ENCODE measurements around the gene MTF2.

- TF ChIP-seq CTCF (conservative IDR thresholded peaks at IDR 0.05; ENCODE audit: low read depth in 2 of 2) (no peak), JUNB (IDR thresholded peaks at IDR 0.05; ENCODE audit: unreplicated experiment) (no peak), EZH2 (IDR thresholded peaks at IDR 0.05; ENCODE audit: low read depth, unreplicated experiment) (no peak), POLR2AphosphoS5 (IDR thresholded peaks at IDR 0.05; ENCODE audit: low read depth) (no peak), EZH2phosphoT487 (IDR thresholded peaks at IDR 0.05; ENCODE audit: unreplicated experiment) (no peak), ZNF114 (CRISPR knock-in tag; IDR thresholded peaks at IDR 0.05) (no peak), ZNF462 (CRISPR knock-in tag; IDR thresholded peaks at IDR 0.05) (no peak), CREB1 (CRISPR knock-in tag; IDR thresholded peaks at IDR 0.05; ENCODE audit: low read depth) (no peak)
- TF ChIP-seq, protein P1, sequence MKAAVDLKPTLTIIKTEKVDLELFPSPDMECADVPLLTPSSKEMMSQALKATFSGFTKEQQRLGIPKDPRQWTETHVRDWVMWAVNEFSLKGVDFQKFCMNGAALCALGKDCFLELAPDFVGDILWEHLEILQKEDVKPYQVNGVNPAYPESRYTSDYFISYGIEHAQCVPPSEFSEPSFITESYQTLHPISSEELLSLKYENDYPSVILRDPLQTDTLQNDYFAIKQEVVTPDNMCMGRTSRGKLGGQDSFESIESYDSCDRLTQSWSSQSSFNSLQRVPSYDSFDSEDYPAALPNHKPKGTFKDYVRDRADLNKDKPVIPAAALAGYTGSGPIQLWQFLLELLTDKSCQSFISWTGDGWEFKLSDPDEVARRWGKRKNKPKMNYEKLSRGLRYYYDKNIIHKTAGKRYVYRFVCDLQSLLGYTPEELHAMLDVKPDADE (IDR thresholded peaks at IDR 0.05): no peak
- TF ChIP-seq, protein P2, sequence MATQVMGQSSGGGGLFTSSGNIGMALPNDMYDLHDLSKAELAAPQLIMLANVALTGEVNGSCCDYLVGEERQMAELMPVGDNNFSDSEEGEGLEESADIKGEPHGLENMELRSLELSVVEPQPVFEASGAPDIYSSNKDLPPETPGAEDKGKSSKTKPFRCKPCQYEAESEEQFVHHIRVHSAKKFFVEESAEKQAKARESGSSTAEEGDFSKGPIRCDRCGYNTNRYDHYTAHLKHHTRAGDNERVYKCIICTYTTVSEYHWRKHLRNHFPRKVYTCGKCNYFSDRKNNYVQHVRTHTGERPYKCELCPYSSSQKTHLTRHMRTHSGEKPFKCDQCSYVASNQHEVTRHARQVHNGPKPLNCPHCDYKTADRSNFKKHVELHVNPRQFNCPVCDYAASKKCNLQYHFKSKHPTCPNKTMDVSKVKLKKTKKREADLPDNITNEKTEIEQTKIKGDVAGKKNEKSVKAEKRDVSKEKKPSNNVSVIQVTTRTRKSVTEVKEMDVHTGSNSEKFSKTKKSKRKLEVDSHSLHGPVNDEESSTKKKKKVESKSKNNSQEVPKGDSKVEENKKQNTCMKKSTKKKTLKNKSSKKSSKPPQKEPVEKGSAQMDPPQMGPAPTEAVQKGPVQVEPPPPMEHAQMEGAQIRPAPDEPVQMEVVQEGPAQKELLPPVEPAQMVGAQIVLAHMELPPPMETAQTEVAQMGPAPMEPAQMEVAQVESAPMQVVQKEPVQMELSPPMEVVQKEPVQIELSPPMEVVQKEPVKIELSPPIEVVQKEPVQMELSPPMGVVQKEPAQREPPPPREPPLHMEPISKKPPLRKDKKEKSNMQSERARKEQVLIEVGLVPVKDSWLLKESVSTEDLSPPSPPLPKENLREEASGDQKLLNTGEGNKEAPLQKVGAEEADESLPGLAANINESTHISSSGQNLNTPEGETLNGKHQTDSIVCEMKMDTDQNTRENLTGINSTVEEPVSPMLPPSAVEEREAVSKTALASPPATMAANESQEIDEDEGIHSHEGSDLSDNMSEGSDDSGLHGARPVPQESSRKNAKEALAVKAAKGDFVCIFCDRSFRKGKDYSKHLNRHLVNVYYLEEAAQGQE (IDR thresholded peaks at IDR 0.05; ENCODE audit: unreplicated experiment): no peak
Measured at GRCh38 chr1:93148001-93148400, 68.9 kb downstream of the MTF2 start.
